ENCODE data around the gene CLEC4M.
"Not testable (repeated sequence)": the region's sequence is repeated elsewhere in the genome, so short reads cannot be mapped to it uniquely, and the experiment has no call there.

The CLEC4M gene

DNA sequence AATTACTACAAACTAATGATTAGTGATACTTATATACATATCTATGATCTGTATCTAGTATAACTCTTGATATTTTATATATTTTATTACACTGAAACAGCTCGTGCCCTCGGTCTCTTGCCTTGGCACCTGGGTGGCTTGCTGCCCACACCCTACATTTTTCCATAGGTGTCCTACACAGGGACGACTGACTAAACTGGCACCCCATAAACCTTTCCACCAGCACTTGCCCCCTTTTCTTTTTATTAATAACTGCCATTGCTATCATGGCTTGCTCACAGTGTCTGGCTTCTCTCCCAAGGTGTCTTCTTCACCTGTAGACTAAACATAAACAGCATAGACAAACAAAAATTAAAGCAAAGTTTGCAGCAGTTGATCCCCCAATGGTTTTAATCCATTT, 30.4 kb downstream of the CLEC4M start:
- Mint-ChIP-seq H3K4me1 (ENCODE audit: low read depth) (peaks cover 7% of the 10 kb centered on the region), H3K9me3 (no peaks in the 10 kb centered on the region), H3K27me3 (peaks cover 26% of the 10 kb centered on the region), H3K27ac (no peak overlapping the region), H3K4me3 (no peak overlapping the region), H3K36me3 (ENCODE audit: low read depth) (no peaks in the 10 kb centered on the region)

DNA sequence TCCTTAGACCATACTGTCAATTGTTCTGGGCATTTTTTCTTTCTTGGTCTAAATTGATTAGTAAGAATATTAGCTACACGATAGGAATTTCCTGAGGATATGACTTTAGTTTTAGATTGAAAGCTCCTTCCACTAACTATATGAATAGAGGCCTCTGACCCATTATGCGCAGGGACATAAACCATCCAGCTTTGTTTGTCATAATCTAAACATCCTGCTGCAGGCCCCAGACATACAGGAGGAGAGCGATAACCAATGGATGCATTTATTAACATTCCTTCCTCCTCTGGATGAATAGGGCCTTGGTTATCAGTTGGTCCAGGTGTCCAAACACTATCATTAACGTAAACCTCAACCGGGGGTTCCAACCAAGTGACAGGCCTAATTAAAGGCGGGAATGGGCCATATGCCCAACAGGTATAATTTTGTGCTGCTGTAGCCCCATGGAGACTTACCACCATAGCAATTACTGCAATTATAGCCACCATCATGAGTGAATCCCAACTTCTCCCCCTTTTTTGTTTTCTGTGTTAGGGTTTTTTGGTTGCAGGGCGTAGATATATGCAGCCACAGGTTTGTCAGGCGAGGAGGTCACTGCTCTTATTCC, 32.6 kb downstream of the CLEC4M start:
- peaks cover 8% of the 10 kb centered on the region for H3K4me1 Mint-ChIP-seq (ENCODE audit: low read depth)
- H3K4me3 Mint-ChIP-seq: no peak overlapping the region
- no peaks in the 10 kb centered on the region for H3K36me3 Mint-ChIP-seq (ENCODE audit: low read depth)
- no peak overlapping the region for H3K27ac Mint-ChIP-seq
- H3K27me3 Mint-ChIP-seq: peaks cover 26% of the 10 kb centered on the region
- no peaks in the 10 kb centered on the region for H3K9me3 Mint-ChIP-seq

DNA sequence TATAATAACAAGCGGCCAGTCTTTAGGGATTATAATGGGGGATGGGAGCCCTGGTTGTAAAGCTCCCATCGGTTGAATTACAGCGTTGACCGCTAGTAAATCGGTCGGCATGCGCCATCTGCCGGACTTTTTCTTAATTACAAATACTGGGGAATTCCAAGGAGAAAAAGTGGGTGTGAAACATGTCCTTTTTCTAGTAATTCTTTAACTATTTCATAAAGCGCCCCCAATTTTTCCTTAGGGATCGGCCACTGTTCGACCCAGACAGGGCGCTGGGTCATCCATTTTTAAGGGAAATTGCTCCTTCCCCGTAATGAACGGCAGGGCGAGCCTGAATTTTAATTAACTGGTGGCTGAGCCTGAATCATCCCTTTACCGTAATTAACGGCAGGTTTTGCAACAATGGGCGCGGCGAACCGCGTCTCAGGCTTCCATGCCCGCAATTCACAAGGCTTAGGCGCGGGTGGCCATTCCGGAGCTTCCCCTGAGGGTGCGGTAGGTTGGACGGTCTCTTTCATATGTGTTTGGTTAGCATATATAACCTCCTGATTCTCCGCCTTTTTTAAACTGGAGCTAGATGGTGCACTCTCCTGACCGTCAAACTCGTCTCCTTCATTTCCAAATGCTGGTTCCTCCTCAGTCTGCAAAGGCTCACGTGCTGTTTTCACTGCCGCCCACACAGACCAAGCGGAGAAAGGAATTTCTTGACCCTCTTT, 36.8 kb downstream of the CLEC4M start:
- H3K36me3 Mint-ChIP-seq (ENCODE audit: low read depth): no peaks in the 10 kb centered on the region
- H3K4me1 Mint-ChIP-seq (ENCODE audit: low read depth): peaks cover 8% of the 10 kb centered on the region
- H3K9me3 Mint-ChIP-seq: no peaks in the 10 kb centered on the region
- no peak overlapping the region for H3K27ac Mint-ChIP-seq
- H3K27me3 Mint-ChIP-seq: peaks cover 49% of the 10 kb centered on the region
- H3K4me3 Mint-ChIP-seq: peak overlapping the region; percentile 26

DNA sequence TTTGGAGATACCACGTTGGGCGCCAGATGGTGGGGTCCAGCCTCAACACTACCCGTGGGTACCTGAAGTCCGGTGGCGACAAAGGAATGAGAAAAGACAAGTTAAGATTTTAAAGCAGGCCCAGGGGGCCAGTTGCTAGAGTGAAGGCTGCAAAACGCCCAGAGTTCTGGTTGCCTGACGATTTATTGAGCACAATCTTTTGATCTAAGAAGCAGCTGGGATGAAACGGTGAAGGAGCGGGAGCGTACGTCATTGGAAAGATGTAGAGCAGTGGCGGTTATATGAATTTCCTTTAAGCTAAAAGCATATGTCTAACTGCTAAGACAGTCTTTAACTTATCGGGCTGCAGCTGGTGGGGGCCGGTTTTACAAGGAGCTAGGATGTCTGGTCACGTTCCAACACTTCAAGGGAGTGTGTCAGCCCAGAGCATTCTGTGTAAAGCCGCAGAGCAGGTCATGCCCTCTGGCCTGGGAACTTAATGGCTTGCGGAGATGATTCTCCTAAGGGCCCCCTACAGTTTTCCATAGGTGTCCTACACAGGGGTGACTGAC, 38.1 kb downstream of the CLEC4M start:
- H3K4me1 Mint-ChIP-seq (ENCODE audit: low read depth): peaks cover 8% of the 10 kb centered on the region
- peaks cover 61% of the 10 kb centered on the region for H3K27me3 Mint-ChIP-seq
- no peaks in the 10 kb centered on the region for H3K36me3 Mint-ChIP-seq (ENCODE audit: low read depth)
- H3K27ac Mint-ChIP-seq: no peak overlapping the region
- H3K9me3 Mint-ChIP-seq: no peaks in the 10 kb centered on the region
- no peak overlapping the region for H3K4me3 Mint-ChIP-seq

DNA sequence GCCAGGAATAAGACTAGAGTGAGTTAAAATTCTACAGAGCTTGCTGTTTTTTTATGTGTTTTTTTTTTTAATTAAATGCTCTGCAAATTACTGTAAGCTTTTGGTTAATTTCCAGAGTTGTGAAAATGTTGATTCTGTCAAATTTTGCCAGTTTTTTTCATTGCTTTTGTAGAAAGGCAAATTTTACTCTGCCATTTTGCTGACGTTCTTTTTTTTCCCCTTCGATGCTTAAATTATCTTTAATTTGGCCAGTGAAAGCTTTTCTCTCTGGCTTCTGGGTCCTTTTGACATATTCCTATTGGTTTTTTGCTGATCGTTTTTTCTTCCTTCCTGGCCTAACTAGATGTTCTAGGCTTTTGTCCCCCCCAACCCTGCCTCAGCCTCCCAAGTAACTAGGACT, 43.2 kb downstream of the CLEC4M start:
- Mint-ChIP-seq H3K36me3 (ENCODE audit: low read depth) (no peaks in the 10 kb centered on the region), H3K4me3 (no peak overlapping the region), H3K9me3 (peaks cover under 1% of the 10 kb centered on the region), H3K27ac (no peak overlapping the region), H3K4me1 (ENCODE audit: low read depth) (peaks cover 15% of the 10 kb centered on the region), H3K27me3 (peaks cover 57% of the 10 kb centered on the region)

DNA sequence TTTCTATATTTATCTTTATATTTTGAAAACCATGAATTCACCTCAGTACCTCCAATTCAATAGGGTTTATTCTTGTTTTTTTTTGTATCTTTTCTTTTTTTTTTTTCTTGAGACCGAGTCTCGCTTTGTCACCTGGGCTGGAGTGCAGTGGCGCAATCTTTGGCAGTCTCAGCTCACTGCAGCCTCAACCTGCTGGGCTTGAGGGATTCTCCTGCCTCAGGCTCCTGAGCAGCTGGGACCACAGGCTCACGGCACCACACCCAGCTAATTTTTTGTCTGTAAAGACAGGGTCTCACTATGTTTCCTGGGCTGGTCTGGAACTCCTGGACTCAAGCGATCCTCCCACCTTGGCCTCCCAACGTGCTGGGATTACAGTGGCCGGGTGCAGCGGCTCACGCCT, 43.8 kb downstream of the CLEC4M start:
- H3K36me3 Mint-ChIP-seq (ENCODE audit: low read depth): no peaks in the 10 kb centered on the region
- no peak overlapping the region for H3K27ac Mint-ChIP-seq
- H3K4me1 Mint-ChIP-seq (ENCODE audit: low read depth): peaks cover 15% of the 10 kb centered on the region
- H3K4me3 Mint-ChIP-seq: no peak overlapping the region
- H3K27me3 Mint-ChIP-seq: peaks cover 60% of the 10 kb centered on the region
- H3K9me3 Mint-ChIP-seq: peaks cover 3% of the 10 kb centered on the region

DNA sequence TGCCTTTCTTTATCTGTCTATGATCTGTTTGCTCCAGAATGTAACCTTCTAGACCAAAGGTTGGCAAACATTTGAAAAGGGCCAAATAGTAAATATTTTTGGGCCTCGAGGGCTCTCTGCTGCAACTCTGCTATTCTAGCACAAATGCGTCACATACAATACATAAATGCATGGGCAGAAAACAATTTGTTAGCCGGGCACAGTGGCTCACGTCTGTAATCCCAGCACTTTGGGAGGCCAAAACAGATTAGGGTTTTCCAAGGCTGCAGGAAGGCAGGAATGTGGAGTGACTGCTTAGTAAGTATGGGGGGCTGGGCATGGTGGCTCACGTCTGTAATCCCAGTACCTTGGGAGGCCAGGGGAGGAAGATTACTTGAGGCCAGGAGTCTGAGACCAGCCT, 45.1 kb downstream of the CLEC4M start:
- H3K27ac Mint-ChIP-seq: no peak overlapping the region
- no peaks in the 10 kb centered on the region for H3K36me3 Mint-ChIP-seq (ENCODE audit: low read depth)
- H3K27me3 Mint-ChIP-seq: peaks cover 55% of the 10 kb centered on the region
- H3K4me3 Mint-ChIP-seq: no peak overlapping the region
- H3K9me3 Mint-ChIP-seq: peaks cover 3% of the 10 kb centered on the region
- H3K4me1 Mint-ChIP-seq (ENCODE audit: low read depth): peaks cover 15% of the 10 kb centered on the region

DNA sequence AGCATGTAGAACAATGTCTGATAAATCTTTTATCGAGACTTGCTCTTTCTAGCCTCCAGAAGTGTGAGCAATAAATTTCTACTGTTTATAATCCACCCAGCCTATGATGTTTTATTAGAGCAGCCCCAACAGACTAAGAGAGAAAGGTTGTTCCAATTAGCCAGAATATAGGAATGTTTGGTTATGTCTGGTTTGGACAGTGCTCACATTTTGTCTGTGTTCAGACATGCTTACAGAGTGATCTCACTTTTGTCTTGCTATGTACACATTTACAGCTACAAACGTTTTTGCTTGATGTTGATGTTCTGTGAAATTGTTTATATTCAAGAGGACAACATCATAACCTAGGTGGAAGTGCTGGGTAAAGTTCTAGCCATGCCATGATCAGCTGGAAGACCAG, 48.9 kb downstream of the CLEC4M start:
- no peaks in the 10 kb centered on the region for H3K36me3 Mint-ChIP-seq (ENCODE audit: low read depth)
- H3K27me3 Mint-ChIP-seq: peaks cover 52% of the 10 kb centered on the region
- no peak overlapping the region for H3K27ac Mint-ChIP-seq
- peaks cover 27% of the 10 kb centered on the region for H3K4me1 Mint-ChIP-seq (ENCODE audit: low read depth)
- H3K9me3 Mint-ChIP-seq: peaks cover 6% of the 10 kb centered on the region
- H3K4me3 Mint-ChIP-seq: no peak overlapping the region

DNA sequence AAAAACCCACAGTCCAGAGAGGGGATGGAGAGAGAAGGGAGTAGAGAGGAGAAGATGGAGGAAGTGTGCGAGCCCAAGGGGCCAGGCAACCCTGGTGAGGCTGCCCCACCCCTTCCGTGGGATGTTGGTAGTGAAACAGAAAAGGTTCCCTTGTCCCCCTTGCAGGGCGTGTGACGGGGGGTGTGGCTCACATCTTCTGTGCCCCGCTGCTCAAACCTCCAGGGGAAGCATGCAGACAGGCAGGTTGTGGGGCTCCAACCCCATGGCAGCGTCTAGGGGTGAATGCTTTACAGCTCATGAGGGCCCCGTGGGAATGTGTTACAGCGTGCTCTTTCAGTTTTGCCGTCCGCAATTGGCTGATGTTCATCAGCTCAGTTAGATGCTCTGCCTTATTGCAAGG, 52.3 kb downstream of the CLEC4M start:
- H3K27ac Mint-ChIP-seq: no peak overlapping the region
- H3K4me3 Mint-ChIP-seq: no peak overlapping the region

DNA sequence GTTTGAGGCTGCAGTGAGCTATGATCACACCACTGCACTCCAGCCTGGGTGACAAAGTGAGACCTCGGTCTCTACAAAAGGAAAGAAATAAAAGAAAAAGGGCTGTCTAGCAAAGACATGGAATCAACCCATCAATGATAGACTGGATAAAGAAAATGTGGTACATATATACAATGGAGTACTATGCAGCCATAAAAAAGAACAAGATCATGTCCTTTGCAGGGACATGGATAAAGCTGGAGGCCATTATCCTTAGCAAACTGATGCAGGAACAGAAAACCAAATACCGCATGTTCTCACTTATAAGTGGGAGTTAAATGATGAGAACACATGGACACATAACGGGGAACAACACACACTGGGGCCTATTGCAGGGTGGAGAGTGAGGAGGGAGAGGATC, 53.0 kb downstream of the CLEC4M start:
- H3K4me3 Mint-ChIP-seq; H3K36me3 Mint-ChIP-seq (ENCODE audit: low read depth): not testable (repeated sequence)
- H3K4me1 Mint-ChIP-seq (ENCODE audit: low read depth): peaks cover 17% of the 10 kb centered on the region

More for the DNA sequence above, 52.3 kb downstream of the CLEC4M start:
- no peaks in the 10 kb centered on the region for H3K36me3 Mint-ChIP-seq (ENCODE audit: low read depth)
- H3K4me1 Mint-ChIP-seq (ENCODE audit: low read depth): peaks cover 17% of the 10 kb centered on the region
- H3K9me3 Mint-ChIP-seq: peaks cover 6% of the 10 kb centered on the region
- H3K27me3 Mint-ChIP-seq: peaks cover 69% of the 10 kb centered on the region

DNA sequence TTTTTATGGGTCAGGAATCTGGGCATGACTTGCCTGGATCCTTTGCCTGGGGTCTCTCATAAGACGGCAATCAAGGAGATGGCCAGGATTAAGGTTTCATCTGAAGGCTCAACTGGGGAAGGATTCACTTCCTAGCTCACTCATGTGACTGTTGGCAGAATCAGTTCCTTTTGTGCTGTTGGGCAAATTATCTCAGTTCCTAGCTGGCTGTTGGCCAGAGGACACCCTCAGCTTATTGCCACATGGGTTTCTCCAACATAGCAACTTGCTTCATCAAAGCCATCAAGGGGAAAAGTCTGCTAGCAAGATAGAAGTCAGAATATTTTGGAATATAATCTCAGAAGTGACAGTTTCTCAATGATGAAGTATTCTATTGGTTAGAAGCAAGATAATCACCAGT, 54.8 kb downstream of the CLEC4M start:
- no peak overlapping the region for H3K27ac Mint-ChIP-seq
- peaks cover 71% of the 10 kb centered on the region for H3K27me3 Mint-ChIP-seq
- H3K4me3 Mint-ChIP-seq: no peak overlapping the region
- peaks cover 4% of the 10 kb centered on the region for H3K9me3 Mint-ChIP-seq
- H3K36me3 Mint-ChIP-seq (ENCODE audit: low read depth): no peaks in the 10 kb centered on the region
- peaks cover 17% of the 10 kb centered on the region for H3K4me1 Mint-ChIP-seq (ENCODE audit: low read depth)

More for the DNA sequence above, 53.0 kb downstream of the CLEC4M start:
- H3K27ac Mint-ChIP-seq, H3K9me3 Mint-ChIP-seq: not testable (repeated sequence)
- peaks cover 73% of the 10 kb centered on the region for H3K27me3 Mint-ChIP-seq

DNA sequence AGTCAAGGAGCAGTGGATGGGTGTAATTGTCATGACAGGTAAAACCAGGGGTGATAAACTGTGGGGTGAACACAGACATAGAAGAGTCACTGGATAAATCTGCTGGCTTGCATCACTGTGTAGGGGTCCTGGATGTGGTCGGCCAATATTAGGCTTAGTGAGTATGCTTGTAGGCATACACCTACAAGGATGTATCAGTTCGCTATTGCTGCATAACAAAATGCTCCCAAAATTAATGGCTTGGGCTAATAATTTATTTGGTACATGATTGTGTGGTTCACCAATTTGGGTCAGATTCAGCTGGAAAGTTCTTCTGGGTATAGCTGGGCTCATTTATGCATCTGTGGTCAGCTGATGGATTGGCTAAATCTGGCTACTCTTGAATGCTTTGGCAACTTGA, 55.8 kb downstream of the CLEC4M start:
- H3K27ac Mint-ChIP-seq: no peak overlapping the region
- H3K9me3 Mint-ChIP-seq: peaks cover 4% of the 10 kb centered on the region
- peaks cover 73% of the 10 kb centered on the region for H3K27me3 Mint-ChIP-seq
- no peak overlapping the region for H3K4me3 Mint-ChIP-seq
- H3K4me1 Mint-ChIP-seq (ENCODE audit: low read depth): peaks cover 17% of the 10 kb centered on the region
- H3K36me3 Mint-ChIP-seq (ENCODE audit: low read depth): no peaks in the 10 kb centered on the region

Measured in stimulated activated naive CD8-positive, alpha-beta T cell treated with anti-CD3 and anti-CD28 coated beads, Interleukin-15, Interleukin-2, amounts not matched to agents 100 ng/mL and 50 ng/mL, for 24 hours (primary cell).